ENCODE measurements around the gene PPL. TPM values are rescaled to one million over a fixed set of nuclear protein-coding genes. Genes with fewer than 3 reads are reported as not detected.

PPL gene
- total RNA-seq, 1 experiment from 2014 or later, result 56.4 TPM

- Histone ChIP-seq H2AFZ (ENCODE audit: low read depth, low read length, poor library complexity, severe bottlenecking) (no peak overlapping the region), H3K27ac (ENCODE audit: low read depth, low read length) (no peak overlapping the region), H3K9me3 (ENCODE audit: control insufficient read depth in 1 of 2, insufficient read depth in 1 of 2, low read depth in 1 of 2, low read length in 2 of 2) (no peaks in the 10 kb centered on the region), H3K9ac (ENCODE audit: low read length) (no peak overlapping the region), H3K4me2 (ENCODE audit: low read length) (no peak overlapping the region), H3K27me3 (ENCODE audit: insufficient read depth, low read length) (no peaks in the 10 kb centered on the region), H3K9me2 (ENCODE audit: insufficient read depth) (no peaks in the 10 kb centered on the region), H3K4me3 (replicated peaks in 1 of 2; ENCODE audit: low read depth in 1 of 2, low read length in 2 of 2) (no peak overlapping the region), H3K4me1 (ENCODE audit: control insufficient read depth in 1 of 2, insufficient read depth in 2 of 2, low read length in 2 of 2) (peaks cover 13 to 32% of the 10 kb centered on the region in 2 experiments; a peak in 3 of 4 replicates), H3K79me2 (ENCODE audit: insufficient read depth, low read length) (no peaks in the 10 kb centered on the region; the same call in 1 of the 2 replicates), H4K20me1 (ENCODE audit: insufficient read depth) (no peaks in the 10 kb centered on the region), H3K36me3 (ENCODE audit: control insufficient read depth in 1 of 2, insufficient read depth in 2 of 2, low read length in 2 of 2) (no peaks in the 10 kb centered on the region)
- ChIA-PET RAD21 (ENCODE audit: low non-redundant PET in 1 of 2, low total read pairs in 2 of 2, uncharacterized antibody in 2 of 2, unreplicated experiment in 2 of 2) (no interaction called here), POLR2A (interaction anchor here (2.2 kb wide), 1 partner anchor 11 kb away, joined by 4 read pairs; no protein-coding TSS in a partner anchor), CTCF (no interaction called here)
- intact Hi-C loops (cut with micrococcal nuclease), result no loop called here
- no peak for ATAC-seq
- no peak for DNase-seq (ENCODE audit: low read depth, low spot score)
- no TSS peak for BruUV-seq (replicated peaks)
- TF ChIP-seq YY1 (IDR thresholded peaks at IDR 0.05; ENCODE audit: extremely low read depth, insufficient replicate concordance, low read depth, low read length), result no peak
- no peak for TF ChIP-seq FOSL1 (IDR thresholded peaks at IDR 0.05; ENCODE audit: low read depth)
- TF ChIP-seq CTCF (IDR thresholded peaks at IDR 0.05 in 2 of 3, conservative IDR thresholded peaks at IDR 0.05 in 1 of 3; ENCODE audit: borderline replicate concordance in 1 of 3, insufficient read depth in 1 of 3, low read depth in 2 of 3, low read length in 2 of 3), result no peak
- TF ChIP-seq EZH2phosphoT487 (IDR thresholded peaks at IDR 0.05; ENCODE audit: borderline replicate concordance), result no peak
- TF ChIP-seq POLR2AphosphoS5 (IDR thresholded peaks at IDR 0.05; ENCODE audit: low read depth, low read length), result no peak
Observed at GRCh38 chr16:4933871-4934395, 3.0 kb downstream of the PPL start.

- POLR2A ChIA-PET, result interaction anchor here (2.2 kb wide), 1 partner anchor 11 kb away, joined by 4 read pairs; no protein-coding TSS in a partner anchor
- TF ChIP-seq ATF3 (IDR thresholded peaks at IDR 0.05), result no peak
- TF ChIP-seq MAX (IDR thresholded peaks at IDR 0.05), result no peak
- no peak for TF ChIP-seq EGR1 (IDR thresholded peaks at IDR 0.05; ENCODE audit: low read depth)
- no peak for TF ChIP-seq ELF1 (IDR thresholded peaks at IDR 0.05; ENCODE audit: borderline replicate concordance, low read depth)
- no peak for TF ChIP-seq POLR2AphosphoS5 (IDR thresholded peaks at IDR 0.05; ENCODE audit: low read depth, low read length)
- no peak for TF ChIP-seq CTCF (IDR thresholded peaks at IDR 0.05 in 2 of 3, conservative IDR thresholded peaks at IDR 0.05 in 1 of 3; ENCODE audit: borderline replicate concordance in 1 of 3, insufficient read depth in 1 of 3, low read depth in 2 of 3, low read length in 2 of 3)
- TF ChIP-seq ZNF274 (IDR thresholded peaks at IDR 0.05; ENCODE audit: low read depth, low read length), result no peak
- no peak for TF ChIP-seq EZH2 (IDR thresholded peaks at IDR 0.05)
- no peak for TF ChIP-seq CEBPB (IDR thresholded peaks at IDR 0.05; ENCODE audit: low read depth)
Observed at GRCh38 chr16:4933433-4933832, 3.5 kb downstream of the PPL start.

More at GRCh38 chr16:4933433-4933832, 3.5 kb downstream of the PPL start:
- Histone ChIP-seq H3K79me2 (ENCODE audit: insufficient read depth, low read length) (no peaks in the 10 kb centered on the region; the same call in 1 of the 2 replicates), H3K4me3 (replicated peaks in 1 of 2; ENCODE audit: low read depth in 1 of 2, low read length in 2 of 2) (no peak overlapping the region), H3K9ac (ENCODE audit: low read length) (no peak overlapping the region), H3K27ac (ENCODE audit: low read depth, low read length) (no peak overlapping the region), H4K20me1 (ENCODE audit: insufficient read depth) (no peaks in the 10 kb centered on the region), H3K9me3 (ENCODE audit: control insufficient read depth in 1 of 2, insufficient read depth in 1 of 2, low read depth in 1 of 2, low read length in 2 of 2) (no peaks in the 10 kb centered on the region), H3K36me3 (ENCODE audit: control insufficient read depth in 1 of 2, insufficient read depth in 2 of 2, low read length in 2 of 2) (no peaks in the 10 kb centered on the region; a peak in 1 of 4 replicates), H2AFZ (ENCODE audit: low read depth, low read length, poor library complexity, severe bottlenecking) (no peak overlapping the region), H3K4me2 (ENCODE audit: low read length) (no peak overlapping the region), H3K4me1 (ENCODE audit: control insufficient read depth in 1 of 2, insufficient read depth in 2 of 2, low read length in 2 of 2) (peaks cover 13 to 27% of the 10 kb centered on the region in 2 experiments; a peak in 3 of 4 replicates), H3K9me2 (ENCODE audit: insufficient read depth) (no peaks in the 10 kb centered on the region), H3K27me3 (ENCODE audit: insufficient read depth, low read length) (no peaks in the 10 kb centered on the region)
- ATAC-seq, result no peak
- ChIA-PET CTCF (no interaction called here), RAD21 (ENCODE audit: low non-redundant PET in 1 of 2, low total read pairs in 2 of 2, uncharacterized antibody in 2 of 2, unreplicated experiment in 2 of 2) (interaction anchor here in 1 of 2 experiments (0.7 kb wide), 1 partner anchor 49 kb away, joined by 3 read pairs; no protein-coding TSS in a partner anchor)
- intact Hi-C loops (cut with micrococcal nuclease), result no loop called here
- BruUV-seq (replicated peaks), result TSS peak; percentile 13
- DNase-seq (ENCODE audit: low read depth, low spot score), result no peak
